Measurements from ENCODE around the gene SLC34A1. TPM values are rescaled to one million over a fixed set of nuclear protein-coding genes. Genes with fewer than 3 reads are reported as not detected.
"Not testable (repeated sequence)": the region's sequence is repeated elsewhere in the genome, so short reads cannot be mapped to it uniquely, and the experiment has no call there.

SLC34A1 gene
- total RNA-seq, 4 donors from 2014 or later, result not detected

DNA sequence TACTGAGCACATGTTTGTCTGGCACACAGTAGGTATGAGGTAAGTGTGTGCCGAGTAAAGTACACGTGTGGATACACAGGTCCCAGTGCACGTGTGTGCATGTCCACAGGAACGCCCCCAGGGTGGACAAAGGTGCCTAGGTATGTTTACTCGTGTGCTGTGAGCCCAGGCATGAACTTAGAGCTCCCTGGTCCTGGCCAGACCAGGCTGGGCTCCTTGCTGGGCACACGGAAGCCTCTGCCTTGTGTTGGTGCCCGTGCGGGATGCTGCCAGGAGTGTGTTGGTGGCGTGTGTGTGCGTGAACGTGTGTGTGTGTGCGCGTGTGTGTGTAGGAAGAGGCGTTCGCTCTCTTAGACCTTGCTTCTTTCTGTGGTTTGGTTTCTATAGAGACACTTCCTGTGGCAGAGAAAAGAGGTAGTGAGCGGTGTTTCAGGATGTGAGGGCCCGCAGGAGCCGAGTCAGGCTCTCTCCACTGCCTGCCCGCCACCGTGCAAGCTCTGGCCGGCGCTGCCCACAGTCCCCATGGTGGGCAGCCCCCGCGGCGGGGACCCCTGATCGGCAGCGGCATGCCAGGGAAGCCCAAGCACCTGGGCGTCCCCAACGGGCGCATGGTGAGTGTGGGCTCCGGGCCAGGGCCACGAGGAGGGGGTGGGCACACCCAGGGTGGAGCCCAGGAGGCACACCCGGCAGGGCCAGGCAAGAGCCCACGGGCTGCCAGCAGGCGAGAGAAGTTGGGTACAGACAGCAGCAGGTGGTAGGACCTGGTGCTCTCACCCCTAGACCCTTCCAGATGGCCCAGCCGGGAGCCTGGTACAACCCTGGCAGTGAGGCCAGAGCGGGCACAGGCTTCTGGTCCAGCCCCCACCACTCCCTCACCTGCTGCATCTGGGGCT is 26.5 kb upstream of the SLC34A1 start, which contains the start of gene RGS14:
TSS of gene RGS14 (plus strand) at position 466 of the 893 bp plus-strand sequence. CDS start at position 567, 101 bp downstream.
- no peaks in the 10 kb centered on the region for H3K27me3 ChIP-seq
- no peak within 1 kb of the TSS for H3K27ac ChIP-seq
- peak within 1 kb of the TSS in 1 of 3 donors; percentile 9 for H3K4me3 ChIP-seq (replicated peaks in 1 of 3)
- WGBS, 2 donors, result 52 to 62% methylated on average over 14 to 28 of the region's 37 CpGs
- no peak for DNase-seq
- H3K4me1 ChIP-seq, result peaks cover 9 to 12% of the 10 kb centered on the region in 2 donors
- intact Hi-C loops (cut with DNase I), result no loop called here
- H3K9me3 ChIP-seq, result no peaks in the 10 kb centered on the region
- H3K36me3 ChIP-seq, result no peaks in the 10 kb centered on the region
- TF ChIP-seq POLR2A (IDR thresholded peaks at IDR 0.05), result no peak

DNA sequence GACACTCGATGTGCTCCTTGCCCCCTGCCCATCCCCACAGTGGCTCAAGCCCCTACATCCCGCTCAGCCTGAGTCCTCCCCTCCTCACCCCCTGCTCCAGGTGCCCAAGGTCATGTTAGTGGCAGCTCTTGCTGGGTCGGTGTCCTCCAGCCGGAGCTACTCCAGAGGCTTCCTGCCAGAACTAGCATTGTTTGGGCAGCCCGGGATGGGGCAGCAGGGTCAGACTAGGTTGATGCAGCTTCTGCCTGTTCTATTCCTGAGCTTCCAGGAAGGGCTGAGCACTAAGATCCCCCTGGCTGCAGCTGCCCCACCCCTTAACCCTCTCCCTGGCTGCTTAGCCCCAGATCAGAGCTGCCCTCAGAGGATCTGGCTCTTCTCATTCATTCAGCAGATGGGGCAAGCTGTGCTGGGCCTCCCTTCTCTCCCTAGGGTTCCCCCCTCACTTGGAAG is 25.8 kb upstream of the SLC34A1 start:
- H3K27me3 ChIP-seq, result no peaks in the 10 kb centered on the region
- TF ChIP-seq, protein P1, sequence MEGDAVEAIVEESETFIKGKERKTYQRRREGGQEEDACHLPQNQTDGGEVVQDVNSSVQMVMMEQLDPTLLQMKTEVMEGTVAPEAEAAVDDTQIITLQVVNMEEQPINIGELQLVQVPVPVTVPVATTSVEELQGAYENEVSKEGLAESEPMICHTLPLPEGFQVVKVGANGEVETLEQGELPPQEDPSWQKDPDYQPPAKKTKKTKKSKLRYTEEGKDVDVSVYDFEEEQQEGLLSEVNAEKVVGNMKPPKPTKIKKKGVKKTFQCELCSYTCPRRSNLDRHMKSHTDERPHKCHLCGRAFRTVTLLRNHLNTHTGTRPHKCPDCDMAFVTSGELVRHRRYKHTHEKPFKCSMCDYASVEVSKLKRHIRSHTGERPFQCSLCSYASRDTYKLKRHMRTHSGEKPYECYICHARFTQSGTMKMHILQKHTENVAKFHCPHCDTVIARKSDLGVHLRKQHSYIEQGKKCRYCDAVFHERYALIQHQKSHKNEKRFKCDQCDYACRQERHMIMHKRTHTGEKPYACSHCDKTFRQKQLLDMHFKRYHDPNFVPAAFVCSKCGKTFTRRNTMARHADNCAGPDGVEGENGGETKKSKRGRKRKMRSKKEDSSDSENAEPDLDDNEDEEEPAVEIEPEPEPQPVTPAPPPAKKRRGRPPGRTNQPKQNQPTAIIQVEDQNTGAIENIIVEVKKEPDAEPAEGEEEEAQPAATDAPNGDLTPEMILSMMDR (IDR thresholded peaks at IDR 0.05), result no peak
- no peak for TF ChIP-seq POLR2A (IDR thresholded peaks at IDR 0.05)
- H3K4me3 ChIP-seq (replicated peaks in 1 of 3), result no peak overlapping the region
- H3K27ac ChIP-seq, result no peak overlapping the region
- no peaks in the 10 kb centered on the region for H3K36me3 ChIP-seq
- intact Hi-C loops (cut with DNase I), result no loop called here
- 6 to 75% methylated on average over 3 to 4 of the region's 5 CpGs for WGBS, 2 donors
- peaks cover 12 to 13% of the 10 kb centered on the region in 2 donors for H3K4me1 ChIP-seq
- no peaks in the 10 kb centered on the region for H3K9me3 ChIP-seq
- no peak for DNase-seq

DNA sequence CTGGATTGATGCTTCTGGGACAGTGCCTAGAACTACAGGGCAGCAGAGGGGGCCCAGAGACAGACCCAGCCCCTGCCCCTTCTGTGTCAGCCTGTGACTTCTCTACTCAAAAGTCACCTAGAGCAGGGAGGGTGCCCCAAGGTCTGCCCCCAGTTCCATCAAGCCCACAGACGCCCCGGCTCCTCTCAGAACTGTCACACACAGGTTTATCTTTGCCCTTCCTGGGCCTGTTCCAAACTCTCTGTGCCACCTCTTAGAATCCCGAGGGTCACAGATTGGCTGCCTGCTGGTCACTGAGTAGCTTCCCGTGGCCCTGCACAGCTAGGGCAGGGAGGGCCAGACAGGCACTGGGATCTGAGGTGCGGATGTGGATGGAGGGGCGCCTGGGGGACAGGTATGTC is 24.8 kb upstream of the SLC34A1 start:
- H3K4me3 ChIP-seq (replicated peaks in 1 of 3), result no peak overlapping the region
- no peaks in the 10 kb centered on the region for H3K27me3 ChIP-seq
- TF ChIP-seq, protein P1 (IDR thresholded peaks at IDR 0.05), result no peak
- TF ChIP-seq POLR2A (IDR thresholded peaks at IDR 0.05), result no peak
- intact Hi-C loops (cut with DNase I), result no loop called here
- WGBS, 2 donors, result 83 to 88% methylated on average over 4 to 6 of the region's 6 CpGs
- no peak overlapping the region for H3K27ac ChIP-seq
- DNase-seq, result no peak
- no peaks in the 10 kb centered on the region for H3K9me3 ChIP-seq
- H3K36me3 ChIP-seq, result no peaks in the 10 kb centered on the region
- peaks cover 12 to 23% of the 10 kb centered on the region in 2 donors for H3K4me1 ChIP-seq

DNA sequence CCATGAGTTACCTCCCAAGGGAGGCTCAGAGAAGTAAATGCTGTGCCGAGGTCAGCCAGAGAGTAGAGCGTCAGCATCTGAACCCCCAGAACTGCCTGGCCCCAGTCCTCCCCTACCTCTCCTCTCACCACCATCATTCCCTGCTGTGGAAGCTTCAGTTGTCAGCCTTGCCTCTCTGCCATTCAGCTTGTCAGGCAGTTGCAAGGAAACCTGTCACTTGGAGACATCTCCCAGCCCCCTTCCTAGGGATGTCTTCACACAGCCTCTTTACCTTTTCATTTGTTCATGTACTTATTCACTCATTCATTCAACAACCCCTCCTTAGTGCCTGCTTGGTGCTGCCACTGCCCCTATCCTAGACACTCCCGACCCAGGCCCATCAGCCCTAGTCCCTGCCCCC is 24.4 kb upstream of the SLC34A1 start:
- TF ChIP-seq POLR2A (IDR thresholded peaks at IDR 0.05), result no peak
- TF ChIP-seq, protein P1 (IDR thresholded peaks at IDR 0.05), result no peak
- H3K4me1 ChIP-seq, result peaks cover 12 to 23% of the 10 kb centered on the region in 2 donors
- whole genome bisulfite sequencing, 2 donors, result 76 to 90% methylated on average over 3 of the region's 3 CpGs
- DNase-seq, result no peak
- H3K36me3 ChIP-seq, result no peaks in the 10 kb centered on the region
- H3K27ac ChIP-seq, result no peak overlapping the region
- H3K9me3 ChIP-seq, result no peaks in the 10 kb centered on the region
- intact Hi-C loops (cut with DNase I), result no loop called here
- no peak overlapping the region for H3K4me3 ChIP-seq (replicated peaks in 1 of 3)
- H3K27me3 ChIP-seq, result no peaks in the 10 kb centered on the region

DNA sequence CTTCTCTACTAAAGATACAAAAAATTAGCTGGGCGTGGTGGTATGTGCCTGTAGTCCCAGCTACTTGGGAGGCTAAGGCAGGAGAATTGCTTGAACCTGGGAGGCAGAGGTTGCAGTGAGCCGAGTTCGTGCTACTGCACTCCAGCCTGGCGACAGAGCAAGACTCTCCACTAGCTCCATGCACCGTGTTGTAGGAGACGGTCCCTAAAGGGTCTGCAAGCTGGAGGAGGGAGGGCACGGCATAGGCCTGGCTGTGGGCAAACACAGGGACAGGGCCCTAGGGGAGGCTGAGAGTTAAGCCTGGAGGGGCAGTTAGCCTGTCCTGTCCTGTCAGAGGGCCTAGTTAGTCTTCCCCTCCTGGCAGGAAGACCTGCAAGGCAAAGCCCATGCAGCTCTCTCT is 23.5 kb upstream of the SLC34A1 start:
- peaks cover 12 to 27% of the 10 kb centered on the region in 2 donors for H3K4me1 ChIP-seq
- H3K27ac ChIP-seq; DNase-seq; H3K36me3 ChIP-seq; H3K4me3 ChIP-seq (replicated peaks in 1 of 3); H3K9me3 ChIP-seq; intact Hi-C loops (cut with DNase I); H3K27me3 ChIP-seq: not testable (repeated sequence)
- 90 to 95% methylated on average over 7 of the region's 7 CpGs for WGBS, 2 donors

All from thyroid gland (tissue), 4 donors.